Gastrocnemius medialis (tissue), 4 donors: ENCODE measurements around the gene PRSS16.

Experiments used
- POLR2A ChIP-seq, 2 donors: fragments of 450-650 bp; IDR thresholded peaks; one replicate each; pipeline ENCODE4 v1.6.1; 2017; ENCODE audit warnings: antibody characterized with exemption in 2 of 2, mild to moderate bottlenecking in 2 of 2, moderate library complexity in 2 of 2
- TF ChIP-seq, protein P1 (sequence below), 5 experiments: fragments of 450-650 bp in 3 of 5; fragments of 200-600 bp in 2 of 5; sonication (generic) in 2 of 5; IDR thresholded peaks in 4 of 5; conservative IDR thresholded peaks in 1 of 5; 1 replicate in 4 of 5; 2 replicates in 1 of 5; pipeline ENCODE4 v1.5.1; 2016 to 2019; ENCODE audit warnings: antibody characterized with exemption in 5 of 5, mild to moderate bottlenecking in 3 of 5, moderate library complexity in 3 of 5

DNA sequence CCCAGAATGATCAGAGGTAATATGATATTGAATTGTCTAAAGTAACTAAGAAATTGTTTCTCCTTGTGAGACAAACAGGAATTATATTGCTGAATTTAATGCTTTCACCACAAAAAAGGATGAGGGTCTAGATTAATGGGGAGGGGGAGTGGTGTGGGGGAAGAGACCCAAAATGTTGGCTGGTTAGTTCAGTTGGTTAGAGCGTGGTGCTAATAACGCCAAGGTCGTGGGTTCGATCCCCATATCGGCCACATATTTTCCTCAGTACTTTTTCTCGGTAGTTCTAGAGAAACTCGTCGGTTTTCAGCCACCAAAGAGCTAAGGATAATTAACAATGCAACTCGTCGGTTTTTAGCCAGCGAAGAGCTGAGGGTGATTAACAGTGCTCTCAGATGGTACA is 26.3 kb downstream of the PRSS16 start:
- TF ChIP-seq, protein P1, sequence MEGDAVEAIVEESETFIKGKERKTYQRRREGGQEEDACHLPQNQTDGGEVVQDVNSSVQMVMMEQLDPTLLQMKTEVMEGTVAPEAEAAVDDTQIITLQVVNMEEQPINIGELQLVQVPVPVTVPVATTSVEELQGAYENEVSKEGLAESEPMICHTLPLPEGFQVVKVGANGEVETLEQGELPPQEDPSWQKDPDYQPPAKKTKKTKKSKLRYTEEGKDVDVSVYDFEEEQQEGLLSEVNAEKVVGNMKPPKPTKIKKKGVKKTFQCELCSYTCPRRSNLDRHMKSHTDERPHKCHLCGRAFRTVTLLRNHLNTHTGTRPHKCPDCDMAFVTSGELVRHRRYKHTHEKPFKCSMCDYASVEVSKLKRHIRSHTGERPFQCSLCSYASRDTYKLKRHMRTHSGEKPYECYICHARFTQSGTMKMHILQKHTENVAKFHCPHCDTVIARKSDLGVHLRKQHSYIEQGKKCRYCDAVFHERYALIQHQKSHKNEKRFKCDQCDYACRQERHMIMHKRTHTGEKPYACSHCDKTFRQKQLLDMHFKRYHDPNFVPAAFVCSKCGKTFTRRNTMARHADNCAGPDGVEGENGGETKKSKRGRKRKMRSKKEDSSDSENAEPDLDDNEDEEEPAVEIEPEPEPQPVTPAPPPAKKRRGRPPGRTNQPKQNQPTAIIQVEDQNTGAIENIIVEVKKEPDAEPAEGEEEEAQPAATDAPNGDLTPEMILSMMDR (IDR thresholded peaks at IDR 0.05 in 4 of 5, conservative IDR thresholded peaks at IDR 0.05 in 1 of 5): no peak
- TF ChIP-seq POLR2A (IDR thresholded peaks at IDR 0.05): no peak
